Stimulated activated naive CD8-positive, alpha-beta T cell treated with anti-CD3 and anti-CD28 coated beads, Interleukin-15, Interleukin-2, amounts not matched to agents 100 ng/mL and 50 ng/mL, for 24 hours (primary cell): ENCODE data around the gene HRH1.
A peak's percentile ranks its signal among the peaks of the same experiment; 100 is the strongest.

Experiments used
- H3K27ac Mint-ChIP-seq: one replicate; pipeline ENCODE4 v1.8.0; 2021; ENCODE audit warnings: mild to moderate bottlenecking, mixed read lengths
- H3K27me3 Mint-ChIP-seq: one replicate; pipeline ENCODE4 v1.8.0; 2021; ENCODE audit warnings: mixed read lengths
- H3K36me3 Mint-ChIP-seq: one replicate; pipeline ENCODE4 v1.8.0; 2021; ENCODE audit warnings: low read depth, mixed read lengths
- H3K4me1 Mint-ChIP-seq: one replicate; pipeline ENCODE4 v1.8.0; 2021; ENCODE audit warnings: low read depth, mixed read lengths
- H3K4me3 Mint-ChIP-seq: one replicate; pipeline ENCODE4 v1.8.0; 2021; ENCODE audit warnings: mild to moderate bottlenecking, mixed read lengths
- H3K9me3 Mint-ChIP-seq: one replicate; pipeline ENCODE4 v1.8.0; 2021; ENCODE audit warnings: mixed read lengths

The HRH1 gene

GRCh38 chr3:11276901-11277300, 122.6 kb downstream of the HRH1 start:
- no peak overlapping the region for H3K4me3 Mint-ChIP-seq
- H3K27me3 Mint-ChIP-seq: no peaks in the 10 kb centered on the region
- peak overlapping the region; percentile 39 for H3K27ac Mint-ChIP-seq
- H3K36me3 Mint-ChIP-seq: peaks cover 70% of the 10 kb centered on the region
- peaks cover 76% of the 10 kb centered on the region for H3K4me1 Mint-ChIP-seq
- peaks cover 13% of the 10 kb centered on the region for H3K9me3 Mint-ChIP-seq

DNA sequence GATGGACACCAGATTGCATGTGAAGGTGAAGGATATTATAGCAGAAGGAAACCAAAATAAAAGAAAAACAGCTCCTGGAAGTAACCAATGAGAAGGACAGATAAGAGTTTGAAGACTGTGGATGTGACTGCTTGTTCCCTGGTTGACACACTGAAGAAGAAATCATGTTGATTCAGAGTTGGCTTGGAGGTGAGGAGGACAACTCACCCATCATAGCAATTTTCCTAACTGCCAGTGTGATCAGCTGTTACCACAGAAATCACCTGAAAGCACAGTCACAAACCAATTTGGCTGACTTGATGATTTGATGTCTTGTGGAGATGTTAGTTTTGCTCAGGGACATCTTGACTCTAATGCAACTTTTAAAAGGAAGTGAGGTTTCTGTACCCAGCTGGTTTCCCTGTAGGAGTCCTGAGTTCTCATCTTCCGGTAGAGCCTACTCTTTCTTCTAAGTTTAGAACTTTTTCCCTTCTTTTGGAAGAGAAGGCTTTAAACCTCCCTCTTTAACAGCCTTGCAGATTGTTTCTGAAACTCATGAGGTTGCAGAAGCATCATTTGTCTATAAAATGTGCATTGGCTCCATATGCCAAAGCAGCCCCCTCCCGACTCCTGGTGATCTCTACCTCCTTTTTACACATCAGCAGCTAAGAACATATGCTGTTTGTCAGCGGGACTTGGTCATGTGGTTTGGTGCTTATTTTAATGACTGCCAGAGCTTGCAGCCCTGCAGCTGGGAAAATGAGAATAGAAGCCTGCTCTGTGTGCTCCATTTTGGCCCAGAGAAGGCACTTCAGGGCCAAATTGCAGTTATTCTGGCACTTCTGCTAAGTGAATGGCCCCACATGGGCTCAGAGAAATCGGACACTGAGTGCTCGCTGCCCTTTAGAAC, 128.2 kb downstream of the HRH1 start:
- Mint-ChIP-seq H3K9me3 (no peaks in the 10 kb centered on the region), H3K4me3 (no peak overlapping the region), H3K27me3 (no peaks in the 10 kb centered on the region), H3K4me1 (peaks cover 52% of the 10 kb centered on the region), H3K36me3 (peaks cover 76% of the 10 kb centered on the region), H3K27ac (no peak overlapping the region)

DNA sequence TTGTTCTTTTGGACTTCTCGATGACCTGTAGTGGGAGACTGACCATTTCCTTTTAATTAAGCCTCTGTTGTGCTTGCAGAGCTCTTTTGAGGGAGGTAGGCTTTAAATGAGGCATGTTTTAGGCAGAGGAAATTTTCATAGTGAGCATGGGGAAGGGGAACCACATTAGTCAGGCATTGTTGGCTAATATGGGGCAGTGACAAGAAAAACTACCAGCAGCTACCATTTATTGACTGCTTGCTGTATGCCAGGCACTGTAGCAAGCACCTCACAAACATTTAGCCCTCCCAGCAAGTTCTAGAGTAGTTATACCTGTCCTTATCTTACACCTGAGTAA, 128.8 kb downstream of the HRH1 start:
- peaks cover 53% of the 10 kb centered on the region for H3K4me1 Mint-ChIP-seq
- no peak overlapping the region for H3K27ac Mint-ChIP-seq
- H3K4me3 Mint-ChIP-seq: no peak overlapping the region
- H3K36me3 Mint-ChIP-seq: peaks cover 75% of the 10 kb centered on the region
- H3K27me3 Mint-ChIP-seq: no peaks in the 10 kb centered on the region
- H3K9me3 Mint-ChIP-seq: no peaks in the 10 kb centered on the region

GRCh38 chr3:11284011-11284410, 129.7 kb downstream of the HRH1 start:
- Mint-ChIP-seq H3K9me3 (no peaks in the 10 kb centered on the region), H3K27me3 (no peaks in the 10 kb centered on the region), H3K36me3 (peaks cover 66% of the 10 kb centered on the region), H3K27ac (no peak overlapping the region), H3K4me3 (no peak overlapping the region), H3K4me1 (peaks cover 53% of the 10 kb centered on the region)

GRCh38 chr3:11285471-11285870, 131.2 kb downstream of the HRH1 start:
- H3K27me3 Mint-ChIP-seq: no peaks in the 10 kb centered on the region
- no peak overlapping the region for H3K27ac Mint-ChIP-seq
- H3K9me3 Mint-ChIP-seq: no peaks in the 10 kb centered on the region
- peaks cover 62% of the 10 kb centered on the region for H3K4me1 Mint-ChIP-seq
- H3K4me3 Mint-ChIP-seq: no peak overlapping the region
- H3K36me3 Mint-ChIP-seq: peaks cover 70% of the 10 kb centered on the region

- no peak overlapping the region for H3K4me3 Mint-ChIP-seq
- H3K4me1 Mint-ChIP-seq: peaks cover 62% of the 10 kb centered on the region
- H3K36me3 Mint-ChIP-seq: peaks cover 66% of the 10 kb centered on the region
- peak overlapping the region; percentile 65 for H3K27ac Mint-ChIP-seq
- no peaks in the 10 kb centered on the region for H3K9me3 Mint-ChIP-seq
- H3K27me3 Mint-ChIP-seq: no peaks in the 10 kb centered on the region
Measured at GRCh38 chr3:11287404-11287803, 133.1 kb downstream of the HRH1 start.

GRCh38 chr3:11288021-11288491, 133.8 kb downstream of the HRH1 start:
- peak overlapping the region; percentile 88 for H3K27ac Mint-ChIP-seq
- H3K4me1 Mint-ChIP-seq: peaks cover 61% of the 10 kb centered on the region
- H3K4me3 Mint-ChIP-seq: no peak overlapping the region
- H3K36me3 Mint-ChIP-seq: peaks cover 66% of the 10 kb centered on the region
- H3K27me3 Mint-ChIP-seq: no peaks in the 10 kb centered on the region
- H3K9me3 Mint-ChIP-seq: no peaks in the 10 kb centered on the region

DNA sequence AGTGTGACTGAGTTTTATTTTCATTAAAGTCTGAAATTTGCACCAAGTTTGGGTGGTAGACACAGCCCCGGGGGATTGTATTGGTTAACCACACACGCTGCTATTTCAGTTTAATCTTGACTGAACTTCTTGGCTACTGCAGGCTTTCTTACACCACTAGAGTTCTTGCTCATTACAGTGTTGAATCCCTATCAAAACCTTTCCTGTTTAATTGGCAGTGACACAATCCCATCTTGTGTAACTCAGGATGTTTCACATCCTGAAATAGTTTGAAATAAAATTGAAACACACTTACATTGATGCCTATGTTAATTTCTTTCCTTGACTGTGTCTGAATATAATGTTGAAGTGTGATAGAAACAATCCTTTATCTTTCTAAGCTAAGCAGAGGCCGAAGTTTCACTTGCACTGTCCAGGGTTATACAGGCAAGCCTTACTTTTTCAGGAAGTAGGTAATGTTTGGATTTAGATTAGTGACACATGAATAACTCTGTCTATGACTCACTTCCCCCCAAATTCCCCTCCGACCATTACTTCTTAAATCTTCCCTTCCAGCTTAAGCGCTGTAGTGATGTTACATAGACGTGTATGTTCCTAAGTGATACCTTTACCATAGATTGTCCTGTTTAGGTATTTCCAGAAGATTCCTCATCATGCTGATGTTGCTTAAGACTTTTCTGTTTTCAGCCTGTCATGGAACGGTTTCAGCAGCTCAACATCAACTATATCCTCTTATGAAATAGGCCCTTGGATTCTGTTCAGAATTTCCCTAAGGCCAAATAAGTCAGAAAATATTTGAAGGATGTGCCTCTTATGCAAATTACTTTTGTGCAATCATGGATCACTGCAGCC, 134.7 kb downstream of the HRH1 start:
- Mint-ChIP-seq H3K4me1 (peaks cover 61% of the 10 kb centered on the region), H3K27me3 (no peaks in the 10 kb centered on the region), H3K9me3 (no peaks in the 10 kb centered on the region), H3K4me3 (peak overlapping the region; percentile 59), H3K27ac (peak overlapping the region; percentile 88), H3K36me3 (peaks cover 59% of the 10 kb centered on the region)

DNA sequence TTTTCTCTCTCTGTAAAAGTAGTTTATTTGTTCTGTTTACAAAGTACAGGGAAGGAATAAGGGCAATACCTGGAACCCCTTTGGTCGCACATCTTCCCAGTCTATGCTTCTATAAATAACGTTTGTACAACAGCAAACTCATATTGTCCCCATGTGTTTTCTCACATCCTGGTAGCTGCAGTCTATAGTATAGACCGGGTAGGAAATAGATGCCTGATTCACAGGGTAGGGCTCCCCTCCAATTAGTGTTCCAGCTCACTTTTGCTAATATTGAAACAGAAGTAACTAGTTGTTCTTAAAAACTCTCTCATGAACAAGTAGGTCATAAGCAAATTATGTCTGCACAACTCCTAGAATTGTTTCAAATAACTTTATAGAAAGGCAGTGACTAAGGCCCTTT, 135.6 kb downstream of the HRH1 start:
- peaks cover 61% of the 10 kb centered on the region for H3K4me1 Mint-ChIP-seq
- H3K9me3 Mint-ChIP-seq: no peaks in the 10 kb centered on the region
- H3K4me3 Mint-ChIP-seq: peak overlapping the region; percentile 59
- peaks cover 55% of the 10 kb centered on the region for H3K36me3 Mint-ChIP-seq
- no peaks in the 10 kb centered on the region for H3K27me3 Mint-ChIP-seq
- H3K27ac Mint-ChIP-seq: peak overlapping the region; percentile 88

DNA sequence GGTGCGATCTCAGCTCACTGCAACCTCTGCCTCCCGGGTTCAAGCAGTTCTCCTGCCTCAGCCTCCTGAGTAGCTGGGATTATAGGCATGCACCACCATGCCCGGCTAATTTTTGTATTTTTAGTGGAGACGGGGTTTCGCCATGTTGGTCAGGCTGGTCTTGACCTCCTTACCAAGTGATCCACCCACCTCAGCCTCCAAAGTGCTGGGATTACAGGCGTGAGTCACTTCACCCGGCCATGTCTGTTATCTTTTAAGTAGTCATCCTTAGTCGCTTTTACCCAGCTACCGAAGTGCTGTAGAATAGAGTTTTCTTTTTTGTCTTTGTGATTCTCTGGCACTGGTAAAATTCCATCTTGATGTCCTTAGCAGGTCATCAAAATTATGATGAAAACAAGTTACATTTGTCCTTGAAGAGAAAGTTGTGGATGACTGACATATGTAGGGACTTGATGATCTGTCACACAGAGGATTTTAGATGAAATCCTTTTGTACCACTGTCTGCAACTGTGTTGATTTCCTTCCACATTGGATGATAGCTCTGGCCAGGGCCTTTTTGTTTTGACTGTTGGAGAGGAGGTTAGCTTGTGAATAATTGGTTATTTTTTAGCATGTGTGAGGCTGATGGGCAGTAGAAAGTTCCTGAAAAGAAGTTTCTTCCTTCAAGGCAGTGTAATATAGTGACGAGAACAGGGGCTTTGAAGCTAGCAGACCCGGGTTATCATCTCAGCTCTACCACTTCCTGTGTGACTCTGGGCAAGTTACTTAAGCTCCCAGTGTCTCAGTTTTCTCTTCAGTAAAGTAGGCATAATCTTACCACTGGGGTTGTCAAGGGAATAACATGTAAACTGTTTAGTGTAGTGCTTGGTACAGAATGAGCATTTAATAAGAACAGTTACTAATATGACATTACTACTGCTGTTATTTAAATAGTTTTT, 136.7 kb downstream of the HRH1 start:
- H3K27me3 Mint-ChIP-seq: no peaks in the 10 kb centered on the region
- peak overlapping the region; percentile 59 for H3K4me3 Mint-ChIP-seq
- H3K36me3 Mint-ChIP-seq: peaks cover 52% of the 10 kb centered on the region
- peak overlapping the region; percentile 88 for H3K27ac Mint-ChIP-seq
- no peaks in the 10 kb centered on the region for H3K9me3 Mint-ChIP-seq
- H3K4me1 Mint-ChIP-seq: peaks cover 63% of the 10 kb centered on the region

DNA sequence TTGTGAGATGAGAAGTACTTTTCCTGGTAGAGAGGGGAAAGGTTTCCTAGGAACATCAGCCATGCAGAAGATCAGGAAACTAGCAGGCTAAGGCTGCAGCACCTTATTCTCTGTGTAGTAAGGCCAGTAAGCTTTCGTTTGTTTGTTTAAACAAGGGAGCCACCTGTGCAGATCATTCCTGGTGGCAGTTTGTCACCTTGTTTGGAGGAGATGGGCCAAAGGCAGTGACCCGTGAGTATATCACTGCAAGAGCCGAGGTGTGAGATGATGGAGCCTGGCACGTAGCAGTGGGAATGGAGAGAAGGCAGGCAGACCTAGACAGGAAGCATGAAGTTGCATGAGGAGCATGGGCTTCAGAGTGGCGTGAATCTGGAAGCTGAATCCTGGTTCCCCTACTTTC, 137.5 kb downstream of the HRH1 start:
- Mint-ChIP-seq H3K36me3 (peaks cover 55% of the 10 kb centered on the region), H3K4me1 (peaks cover 59% of the 10 kb centered on the region), H3K4me3 (no peak overlapping the region)

GRCh38 chr3:11297126-11297525, 142.8 kb downstream of the HRH1 start:
- Mint-ChIP-seq H3K36me3 (peaks cover 66% of the 10 kb centered on the region), H3K27ac (no peak overlapping the region), H3K27me3 (no peaks in the 10 kb centered on the region), H3K4me3 (no peak overlapping the region), H3K9me3 (no peaks in the 10 kb centered on the region), H3K4me1 (peaks cover 22% of the 10 kb centered on the region)

More for the DNA sequence above, 137.5 kb downstream of the HRH1 start:
- no peaks in the 10 kb centered on the region for H3K9me3 Mint-ChIP-seq
- H3K27ac Mint-ChIP-seq: peak overlapping the region; percentile 88
- no peaks in the 10 kb centered on the region for H3K27me3 Mint-ChIP-seq

- H3K27ac Mint-ChIP-seq: peak overlapping the region; percentile 31
- no peaks in the 10 kb centered on the region for H3K27me3 Mint-ChIP-seq
- H3K9me3 Mint-ChIP-seq: no peaks in the 10 kb centered on the region
- H3K36me3 Mint-ChIP-seq: peaks cover 85% of the 10 kb centered on the region
- no peak overlapping the region for H3K4me3 Mint-ChIP-seq
- H3K4me1 Mint-ChIP-seq: peaks cover 28% of the 10 kb centered on the region
Measured at GRCh38 chr3:11300970-11301369, 146.7 kb downstream of the HRH1 start.

GRCh38 chr3:11302444-11302843, 148.2 kb downstream of the HRH1 start:
- no peak overlapping the region for H3K27ac Mint-ChIP-seq
- no peak overlapping the region for H3K4me3 Mint-ChIP-seq
- peaks cover 87% of the 10 kb centered on the region for H3K36me3 Mint-ChIP-seq
- peaks cover 43% of the 10 kb centered on the region for H3K4me1 Mint-ChIP-seq
- H3K27me3 Mint-ChIP-seq: no peaks in the 10 kb centered on the region
- no peaks in the 10 kb centered on the region for H3K9me3 Mint-ChIP-seq
